ENCODE results near the gene PCID2.

The PCID2 gene

GRCh38 chr13:113239986-113240385 lies 31.5 kb upstream of the PCID2 start:
- TF ChIP-seq CTCF (IDR thresholded peaks at IDR 0.05), result no peak
- Histone ChIP-seq H3K79me2 (no peaks in the 10 kb centered on the region), H3K27ac (no peak overlapping the region), H3K9me3 (ENCODE audit: control insufficient read depth, low read length) (no peaks in the 10 kb centered on the region), H3K9ac (no peak overlapping the region), H3K4me2 (ENCODE audit: low read length) (no peak overlapping the region), H2AFZ (no peak overlapping the region), H3K4me3 (ENCODE audit: low read depth, low read length) (no peak overlapping the region), H3K36me3 (ENCODE audit: control insufficient read depth, insufficient read depth, low read length) (no peaks in the 10 kb centered on the region), H3K4me1 (no peaks in the 10 kb centered on the region), H3K27me3 (ENCODE audit: control insufficient read depth, insufficient read depth, low read length) (no peaks in the 10 kb centered on the region)

GRCh38 chr13:113239357-113239756 lies 30.9 kb upstream of the PCID2 start:
- Histone ChIP-seq H3K27me3 (ENCODE audit: control insufficient read depth, insufficient read depth, low read length) (no peaks in the 10 kb centered on the region), H3K4me2 (ENCODE audit: low read length) (no peak overlapping the region), H3K4me1 (no peaks in the 10 kb centered on the region), H3K36me3 (ENCODE audit: control insufficient read depth, insufficient read depth, low read length) (no peaks in the 10 kb centered on the region), H3K9ac (no peak overlapping the region), H3K9me3 (ENCODE audit: control insufficient read depth, low read length) (no peaks in the 10 kb centered on the region), H3K4me3 (ENCODE audit: low read depth, low read length) (no peak overlapping the region), H3K27ac (no peak overlapping the region), H3K79me2 (no peaks in the 10 kb centered on the region), H2AFZ (no peak overlapping the region)
- TF ChIP-seq CTCF (IDR thresholded peaks at IDR 0.05), result no peak

- H3K36me3 ChIP-seq (ENCODE audit: control insufficient read depth, insufficient read depth, low read length), result no peaks in the 10 kb centered on the region
- H3K4me2 ChIP-seq (ENCODE audit: low read length), result no peak overlapping the region
- TF ChIP-seq CTCF (IDR thresholded peaks at IDR 0.05), result no peak
- no peaks in the 10 kb centered on the region for H3K4me1 ChIP-seq
- no peak overlapping the region for H3K27ac ChIP-seq
- no peak overlapping the region for H3K4me3 ChIP-seq (ENCODE audit: low read depth, low read length)
- H3K79me2 ChIP-seq, result no peaks in the 10 kb centered on the region
- no peak overlapping the region for H3K9ac ChIP-seq
- H3K27me3 ChIP-seq (ENCODE audit: control insufficient read depth, insufficient read depth, low read length), result no peaks in the 10 kb centered on the region
- H2AFZ ChIP-seq, result no peak overlapping the region
- H3K9me3 ChIP-seq (ENCODE audit: control insufficient read depth, low read length), result no peaks in the 10 kb centered on the region
Observed at GRCh38 chr13:113238536-113238935, 30.1 kb upstream of the PCID2 start.

- Histone ChIP-seq H3K36me3 (ENCODE audit: control insufficient read depth, insufficient read depth, low read length) (no peaks in the 10 kb centered on the region), H3K9me3 (ENCODE audit: control insufficient read depth, low read length) (no peaks in the 10 kb centered on the region)
Observed at GRCh38 chr13:113233101-113233500, 24.6 kb upstream of the PCID2 start.

More at GRCh38 chr13:113233101-113233500, 24.6 kb upstream of the PCID2 start:
- Histone ChIP-seq H3K27ac (no peak overlapping the region), H3K4me3 (ENCODE audit: low read depth, low read length) (no peak overlapping the region), H3K27me3 (ENCODE audit: control insufficient read depth, insufficient read depth, low read length) (no peaks in the 10 kb centered on the region), H3K79me2 (no peaks in the 10 kb centered on the region), H3K4me1 (no peaks in the 10 kb centered on the region), H2AFZ (no peak overlapping the region), H3K9ac (no peak overlapping the region), H3K4me2 (ENCODE audit: low read length) (no peak overlapping the region)
- no peak for TF ChIP-seq CTCF (IDR thresholded peaks at IDR 0.05)

All from parathyroid adenoma (tissue), 2 donors.